DOHH2 (cell line): Measurements from ENCODE around the gene ELOVL6.

ENCODE experiments used
- H3F3A ChIP-seq: fragments of 200-600 bp; sonication (generic), shearing (Covaris generic); 2 replicates; pipeline ENCODE4 v1.6.0; 2016; ENCODE audit warnings: antibody characterized with exemption, mild to moderate bottlenecking; ENCODE audit not compliant: control insufficient read depth, insufficient read depth
- H3K27ac ChIP-seq: fragments of 200-600 bp; sonication (generic); 2 replicates; pipeline ENCODE4 v1.5.1; 2014; ENCODE audit warnings: low read depth, mild to moderate bottlenecking, low read length, moderate library complexity
- H3K27me3 ChIP-seq: fragments of 200-600 bp; sonication (generic); 2 replicates; pipeline ENCODE4 v1.6.1; 2014; ENCODE audit warnings: mild to moderate bottlenecking, low read length, mixed read lengths; ENCODE audit not compliant: control insufficient read depth
- H3K36me3 ChIP-seq: fragments of 200-600 bp; sonication (generic); 2 replicates; pipeline ENCODE4 v1.6.1; 2014; ENCODE audit warnings: mild to moderate bottlenecking, low read length, moderate library complexity, mixed read lengths; ENCODE audit not compliant: control insufficient read depth
- H3K4me1 ChIP-seq: fragments of 200-600 bp; sonication (generic); 2 replicates; pipeline ENCODE4 v1.6.1; 2014; ENCODE audit warnings: mild to moderate bottlenecking, low read length, mixed read lengths; ENCODE audit not compliant: control insufficient read depth
- H3K4me2 ChIP-seq: fragments of 200-600 bp; sonication (generic); 2 replicates; pipeline ENCODE4 v1.6.0; 2014; ENCODE audit warnings: mild to moderate bottlenecking, low read length, moderate library complexity
- H3K4me3 ChIP-seq: fragments of 200-600 bp; sonication (generic); 2 replicates; pipeline ENCODE4 v1.5.1; 2014; ENCODE audit warnings: mild to moderate bottlenecking, low read length, mixed read lengths
- H3K79me2 ChIP-seq: fragments of 200-600 bp; sonication (generic); 2 replicates; pipeline ENCODE4 v1.6.1; 2014; ENCODE audit warnings: mild to moderate bottlenecking, low read length, mixed read lengths; ENCODE audit not compliant: control insufficient read depth
- H3K9me2 ChIP-seq: fragments of 200-600 bp; sonication (generic); replicated peaks from 2 replicates; pipeline ENCODE4 v1.6.1; 2014; ENCODE audit warnings: mild to moderate bottlenecking, low read length, mixed read lengths; ENCODE audit not compliant: control insufficient read depth
- H3K9me3 ChIP-seq: fragments of 200-600 bp; sonication (generic); 2 replicates; pipeline ENCODE4 v1.6.1; 2014; ENCODE audit warnings: antibody characterized with exemption, low read length, mixed read lengths; ENCODE audit not compliant: control insufficient read depth, insufficient read depth
- H4K20me1 ChIP-seq: fragments of 200-600 bp; sonication (generic); 2 replicates; pipeline ENCODE4 v1.6.0; 2014; ENCODE audit warnings: low read depth, mild to moderate bottlenecking, antibody characterized with exemption, low read length, moderate library complexity; ENCODE audit not compliant: control insufficient read depth, insufficient read depth
- EZH2phosphoT487 ChIP-seq: fragments of 200-600 bp; sonication (generic); IDR thresholded peaks from 2 replicates; pipeline ENCODE4 v1.6.1; 2017; ENCODE audit warnings: borderline replicate concordance, mild to moderate bottlenecking, antibody characterized with exemption, low read length, moderate library complexity, mixed read lengths
- TF ChIP-seq, protein P1 (sequence below): fragments of 200-600 bp; sonication (generic); IDR thresholded peaks from one replicate; pipeline ENCODE4 v1.5.1; 2014; ENCODE audit warnings: antibody characterized with exemption, mild to moderate bottlenecking, low read depth, low read length; ENCODE audit not compliant: poor library complexity, severe bottlenecking

Gene ELOVL6

DNA sequence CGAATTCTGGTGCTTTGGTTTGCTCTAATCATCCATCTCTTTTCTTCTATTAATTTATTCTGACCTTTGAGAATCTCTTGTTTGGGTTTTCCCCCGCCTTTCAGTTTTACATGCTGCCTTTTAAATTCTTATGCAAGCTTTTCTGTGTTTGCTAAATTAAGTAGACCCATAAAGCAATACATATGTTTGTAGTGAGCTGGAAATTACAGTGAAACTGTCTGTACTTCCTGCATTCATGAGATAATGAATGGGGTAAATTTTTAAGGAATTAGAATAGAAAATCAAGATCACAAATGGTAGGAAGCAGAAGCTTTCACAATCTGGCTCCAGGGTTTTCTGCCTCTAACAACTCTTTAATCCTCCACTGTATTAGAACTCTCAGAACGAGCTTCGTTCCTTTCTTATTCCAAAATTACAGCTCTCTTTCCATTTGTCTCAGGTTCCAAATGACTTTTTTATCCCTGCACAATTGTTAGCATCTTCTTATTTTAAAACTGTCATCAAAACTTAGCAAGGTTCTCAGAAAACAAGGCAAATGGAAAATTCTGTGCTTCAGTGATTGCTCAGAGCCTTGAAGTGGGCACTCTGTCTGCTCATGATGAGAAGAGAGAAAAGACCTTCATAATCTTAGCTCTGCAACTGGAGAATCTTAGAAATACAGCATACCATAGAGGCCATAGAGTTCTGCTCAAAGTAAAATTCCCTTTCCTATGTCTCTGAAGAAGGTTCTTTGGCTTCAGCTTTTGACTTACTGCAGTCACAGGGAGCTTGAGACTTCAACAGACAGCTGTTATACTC lies 177.6 kb downstream of the ELOVL6 start:
- Histone ChIP-seq H4K20me1 (no peaks in the 10 kb centered on the region), H3K4me1 (no peaks in the 10 kb centered on the region), H3K9me3 (no peaks in the 10 kb centered on the region), H3K9me2 (no peaks in the 10 kb centered on the region), H3K36me3 (no peaks in the 10 kb centered on the region), H3K4me2 (no peak overlapping the region), H3F3A (no peaks in the 10 kb centered on the region), H3K27me3 (no peaks in the 10 kb centered on the region; the same call in 1 of the 2 replicates), H3K79me2 (no peaks in the 10 kb centered on the region), H3K27ac (no peak overlapping the region), H3K4me3 (no peak overlapping the region)
- TF ChIP-seq, protein P1, sequence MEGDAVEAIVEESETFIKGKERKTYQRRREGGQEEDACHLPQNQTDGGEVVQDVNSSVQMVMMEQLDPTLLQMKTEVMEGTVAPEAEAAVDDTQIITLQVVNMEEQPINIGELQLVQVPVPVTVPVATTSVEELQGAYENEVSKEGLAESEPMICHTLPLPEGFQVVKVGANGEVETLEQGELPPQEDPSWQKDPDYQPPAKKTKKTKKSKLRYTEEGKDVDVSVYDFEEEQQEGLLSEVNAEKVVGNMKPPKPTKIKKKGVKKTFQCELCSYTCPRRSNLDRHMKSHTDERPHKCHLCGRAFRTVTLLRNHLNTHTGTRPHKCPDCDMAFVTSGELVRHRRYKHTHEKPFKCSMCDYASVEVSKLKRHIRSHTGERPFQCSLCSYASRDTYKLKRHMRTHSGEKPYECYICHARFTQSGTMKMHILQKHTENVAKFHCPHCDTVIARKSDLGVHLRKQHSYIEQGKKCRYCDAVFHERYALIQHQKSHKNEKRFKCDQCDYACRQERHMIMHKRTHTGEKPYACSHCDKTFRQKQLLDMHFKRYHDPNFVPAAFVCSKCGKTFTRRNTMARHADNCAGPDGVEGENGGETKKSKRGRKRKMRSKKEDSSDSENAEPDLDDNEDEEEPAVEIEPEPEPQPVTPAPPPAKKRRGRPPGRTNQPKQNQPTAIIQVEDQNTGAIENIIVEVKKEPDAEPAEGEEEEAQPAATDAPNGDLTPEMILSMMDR = no peak
- no peak for TF ChIP-seq EZH2phosphoT487

DNA sequence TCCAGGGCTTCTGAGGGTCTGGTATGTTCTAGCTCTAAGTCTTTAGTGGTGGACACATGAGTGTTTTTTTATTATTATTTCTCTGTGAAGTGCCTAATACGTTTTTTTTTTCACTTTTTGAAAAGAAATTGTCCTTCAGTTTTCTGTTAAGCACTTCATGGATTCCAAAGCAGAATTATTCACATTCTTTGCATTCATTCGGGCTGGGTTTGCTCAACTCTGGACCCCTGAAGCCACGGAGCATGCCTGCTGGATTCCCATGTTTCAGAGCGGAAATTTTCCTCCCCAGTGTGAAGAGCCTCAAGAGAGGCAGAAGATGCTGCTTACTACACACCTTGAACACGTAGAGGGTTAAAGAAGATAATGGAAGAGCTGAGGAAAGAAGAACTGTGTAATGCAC lies 178.3 kb downstream of the ELOVL6 start:
- Histone ChIP-seq H3K4me3 (no peak overlapping the region), H3K9me3 (no peaks in the 10 kb centered on the region)

DNA sequence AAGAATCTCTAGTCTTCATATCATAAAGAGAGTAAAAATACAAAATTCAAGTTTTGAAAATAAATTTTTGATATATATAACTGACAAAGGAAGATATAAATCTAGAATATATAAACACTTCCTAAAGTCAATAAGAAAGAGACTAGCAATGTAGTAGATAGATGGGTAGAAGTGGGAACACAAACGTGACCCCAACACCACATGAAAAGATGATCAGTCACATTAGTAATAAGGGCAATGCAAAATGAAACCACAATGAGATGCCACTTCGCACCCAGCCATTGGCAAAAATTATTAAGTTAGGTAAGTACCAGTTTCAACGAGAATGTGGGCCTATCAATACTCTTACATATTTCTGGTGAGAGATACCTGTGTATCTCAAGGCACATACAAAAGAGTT lies 179.3 kb downstream of the ELOVL6 start:
- H3K4me3 ChIP-seq = no peak overlapping the region
- H3K36me3 ChIP-seq = no peaks in the 10 kb centered on the region
- no peaks in the 10 kb centered on the region; the same call in 1 of the 2 replicates for H3K27me3 ChIP-seq
- H3F3A ChIP-seq = no peaks in the 10 kb centered on the region
- no peaks in the 10 kb centered on the region for H3K79me2 ChIP-seq
- TF ChIP-seq, protein P1 = no peak
- no peak for TF ChIP-seq EZH2phosphoT487
- no peaks in the 10 kb centered on the region for H4K20me1 ChIP-seq
- H3K9me3 ChIP-seq = no peaks in the 10 kb centered on the region
- no peaks in the 10 kb centered on the region for H3K9me2 ChIP-seq
- no peak overlapping the region for H3K4me2 ChIP-seq
- H3K27ac ChIP-seq = no peak overlapping the region
- H3K4me1 ChIP-seq = no peaks in the 10 kb centered on the region

More for the DNA sequence above, 178.3 kb downstream of the ELOVL6 start:
- no peak overlapping the region for H3K4me2 ChIP-seq
- no peaks in the 10 kb centered on the region for H3F3A ChIP-seq
- no peak overlapping the region for H3K27ac ChIP-seq
- no peak for TF ChIP-seq EZH2phosphoT487
- TF ChIP-seq, protein P1 = no peak
- H3K4me1 ChIP-seq = no peaks in the 10 kb centered on the region
- no peaks in the 10 kb centered on the region for H3K36me3 ChIP-seq
- no peaks in the 10 kb centered on the region for H4K20me1 ChIP-seq
- H3K79me2 ChIP-seq = no peaks in the 10 kb centered on the region
- H3K9me2 ChIP-seq = no peaks in the 10 kb centered on the region
- H3K27me3 ChIP-seq = no peaks in the 10 kb centered on the region; the same call in 1 of the 2 replicates
